HCT116 (cell line): ENCODE data around the gene ZFR. TPM values are rescaled to one million over a fixed set of nuclear protein-coding genes. Genes with fewer than 3 reads are reported as not detected.

ENCODE experiments used
- ATAC-seq: fragments of 200-7000 bp; cut with Tn5 transposase; 2 replicates; pipeline ENCODE4 v1.9.1; 2020; ENCODE audit warnings: mild to moderate bottlenecking, moderate library complexity
- BruUV-seq: library from RNA; stranded (reverse); fragments of 400-500 nt; replicated peaks from 2 replicates; lab custom pipeline; 2021; lab: Mats Ljungman, UMichigan
- CTCF ChIA-PET: fragments of 300-600 bp; sonication (Branson Sonifier 250); formaldehyde crosslinking; loops from one replicate; lab custom pipeline; 2021; ENCODE audit warnings: antibody characterized with exemption; lab: Charles Lee
- POLR2A ChIA-PET: fragments of 300-600, 350-600 bp; sonication (Branson Sonifier 250); formaldehyde crosslinking; loops from one replicate; lab custom pipeline; 2021; ENCODE audit warnings: antibody characterized with exemption; lab: Charles Lee
- RAD21 ChIA-PET, 2 experiments: fragments of 300-600 bp; sonication (Branson Sonifier 250); formaldehyde crosslinking; loops; one replicate each; lab custom pipeline; 2023; ENCODE audit warnings: low total read pairs in 2 of 2; ENCODE audit not compliant: uncharacterized antibody in 2 of 2, unreplicated experiment in 2 of 2, low non-redundant PET in 1 of 2; lab: Charles Lee
- DNase-seq: peaks from one replicate; pipeline ENCODE4 v3.0.0-alpha.2; 2010; ENCODE audit warnings: low read depth, low spot score
- H2AFZ ChIP-seq: fragments of 200-600 bp; shearing (Covaris generic), sonication (generic); 2 replicates; pipeline ENCODE4 v1.6.1; 2017; ENCODE audit warnings: low read depth, mixed run types, mixed read lengths, antibody characterized with exemption, low read length; ENCODE audit not compliant: poor library complexity, severe bottlenecking
- H3K27ac ChIP-seq: 2 replicates; pipeline ENCODE4 v1.5.1; 2012; ENCODE audit warnings: low read depth, low read length
- H3K27me3 ChIP-seq: fragments of 200-600 bp; sonication (generic); 2 replicates; pipeline ENCODE4 v1.6.1; 2016; ENCODE audit warnings: mixed run types, low read length, mixed read lengths; ENCODE audit not compliant: insufficient read depth
- H3K36me3 ChIP-seq, 2 experiments: fragments of 200-500 bp in 1 of 2; fragments of 200-600 bp in 1 of 2; sonication (Bioruptor generic) in 1 of 2; sonication (generic) in 1 of 2; 2 replicates each; pipeline versions ENCODE4 v1.5.1 to v1.6.1; 2014 to 2016; ENCODE audit warnings: low read length in 2 of 2, inconsistent platforms in 1 of 2, mixed read lengths in 1 of 2, mixed run types in 1 of 2; ENCODE audit not compliant: insufficient read depth in 2 of 2, control insufficient read depth in 1 of 2
- H3K4me1 ChIP-seq, 2 experiments: fragments of 200-600 bp in 1 of 2; sonication (generic) in 1 of 2; 2 replicates each; pipeline versions ENCODE4 v1.5.1 to v1.6.1; 2012 to 2017; ENCODE audit warnings: low read length in 2 of 2, inconsistent platforms in 1 of 2, mild to moderate bottlenecking in 1 of 2, mixed read lengths in 1 of 2, mixed run types in 1 of 2, moderate library complexity in 1 of 2; ENCODE audit not compliant: insufficient read depth in 2 of 2, control insufficient read depth in 1 of 2
- H3K4me2 ChIP-seq: fragments of 200-600 bp; sonication (generic); 2 replicates; pipeline ENCODE4 v1.6.1; 2017; ENCODE audit warnings: mixed run types, low read length, mixed read lengths
- H3K4me3 ChIP-seq, 2 experiments: fragments of 200-600 bp in 1 of 2; sonication (generic) in 1 of 2; replicated peaks in 1 of 2; 2 replicates each; pipeline ENCODE4 v1.5.1; 2011 to 2016; ENCODE audit warnings: low read length in 2 of 2, control low read depth in 1 of 2, low read depth in 1 of 2, mild to moderate bottlenecking in 1 of 2, mixed read lengths in 1 of 2, mixed run types in 1 of 2
- H3K79me2 ChIP-seq: fragments of 200-600 bp; sonication (generic); 2 replicates; pipeline ENCODE4 v1.6.1; 2017; ENCODE audit warnings: mild to moderate bottlenecking, mixed run types, low read length, moderate library complexity, mixed read lengths; ENCODE audit not compliant: insufficient read depth
- H3K9ac ChIP-seq: fragments of 200-600 bp; sonication (generic); 2 replicates; pipeline ENCODE4 v1.6.1; 2016; ENCODE audit warnings: low read length, mixed read lengths
- H3K9me2 ChIP-seq: fragments of 200-600 bp; sonication (generic), shearing (Covaris generic); 2 replicates; pipeline ENCODE4 v1.6.1; 2017; ENCODE audit warnings: mixed run types, mild to moderate bottlenecking, moderate library complexity; ENCODE audit not compliant: insufficient read depth
- H3K9me3 ChIP-seq, 2 experiments: fragments of 200-500 bp in 1 of 2; fragments of 200-600 bp in 1 of 2; sonication (Bioruptor generic) in 1 of 2; sonication (generic) in 1 of 2; 2 replicates each; pipeline ENCODE4 v1.6.1; 2014 to 2017; ENCODE audit warnings: low read length in 2 of 2, mixed read lengths in 2 of 2, inconsistent platforms in 1 of 2, low read depth in 1 of 2, mild to moderate bottlenecking in 1 of 2, mixed run types in 1 of 2, moderate library complexity in 1 of 2; ENCODE audit not compliant: control insufficient read depth in 1 of 2, insufficient read depth in 1 of 2
- H4K20me1 ChIP-seq: fragments of 200-600 bp; sonication (generic), shearing (Covaris generic); 2 replicates; pipeline ENCODE4 v1.6.1; 2017; ENCODE audit warnings: mixed run types, mild to moderate bottlenecking, moderate library complexity; ENCODE audit not compliant: insufficient read depth
- CBX3 ChIP-seq: IDR thresholded peaks from 2 replicates; pipeline ENCODE4 v1.6.1; 2012; ENCODE audit warnings: low read depth
- CEBPB ChIP-seq: IDR thresholded peaks from 2 replicates; pipeline ENCODE4 v1.6.1; 2012; ENCODE audit warnings: low read depth
- EGR1 ChIP-seq: IDR thresholded peaks from 2 replicates; pipeline ENCODE4 v1.6.1; 2012; ENCODE audit warnings: low read depth
- EZH2 ChIP-seq: fragments of 200-600 bp; sonication (generic); IDR thresholded peaks from 2 replicates; pipeline ENCODE4 v1.6.1; 2017; ENCODE audit warnings: antibody characterized with exemption, mixed run types
- EZH2phosphoT487 ChIP-seq: fragments of 200-600 bp; IDR thresholded peaks from 2 replicates; pipeline ENCODE4 v1.6.1; 2018; ENCODE audit warnings: antibody characterized with exemption, borderline replicate concordance
- JUND ChIP-seq: IDR thresholded peaks from 2 replicates; pipeline ENCODE4 v1.6.1; 2012
- POLR2A ChIP-seq: IDR thresholded peaks from 2 replicates; pipeline ENCODE4 v1.7.0; 2011; ENCODE audit warnings: borderline replicate concordance; ENCODE audit not compliant: insufficient read depth, insufficient read length; ENCODE audit errors: extremely low read depth
- POLR2AphosphoS5 ChIP-seq: IDR thresholded peaks from 2 replicates; pipeline ENCODE4 v1.6.1; 2011; ENCODE audit warnings: mild to moderate bottlenecking, low read depth, low read length, moderate library complexity
- SIN3A ChIP-seq: IDR thresholded peaks from 2 replicates; pipeline ENCODE4 v1.6.1; 2012; ENCODE audit warnings: low read depth
- TCF7L2 ChIP-seq: IDR thresholded peaks from 2 replicates; pipeline ENCODE4 v1.7.0; 2011; ENCODE audit warnings: borderline replicate concordance, inconsistent platforms; ENCODE audit not compliant: insufficient read depth, insufficient read length; ENCODE audit errors: extremely low read depth
- YY1 ChIP-seq: IDR thresholded peaks from 2 replicates; pipeline ENCODE4 v1.6.1; 2011; ENCODE audit warnings: low read length, low read depth, moderate library complexity, mild to moderate bottlenecking; ENCODE audit not compliant: insufficient replicate concordance; ENCODE audit errors: extremely low read depth
- intact Hi-C: fragments of 100-400 bp; cut with micrococcal nuclease; formaldehyde crosslinking; loops from 2 replicates; pipeline ENCODE4 v1.10.0; 2022
- total RNA-seq: library from RNA; stranded (reverse); gene quantifications from one replicate; pipeline ENCODE4 v1.2.1, GENCODE V29; 2021; ENCODE audit not compliant: unreplicated experiment
- TF ChIP-seq, protein P1 (sequence below): IDR thresholded peaks from 2 replicates; pipeline ENCODE4 v1.6.1; 2011; ENCODE audit warnings: mild to moderate bottlenecking, low read length, moderate library complexity; ENCODE audit not compliant: insufficient replicate concordance; ENCODE audit errors: extremely low read depth
- TF ChIP-seq, protein P2 (sequence below): IDR thresholded peaks from 2 replicates; pipeline ENCODE4 v1.6.1; 2012
- TF ChIP-seq, protein P3 (sequence below): IDR thresholded peaks from 2 replicates; pipeline ENCODE4 v1.6.1; 2012

ZFR gene
- total RNA-seq, 1 experiment from 2014 or later = 65.7 TPM

DNA sequence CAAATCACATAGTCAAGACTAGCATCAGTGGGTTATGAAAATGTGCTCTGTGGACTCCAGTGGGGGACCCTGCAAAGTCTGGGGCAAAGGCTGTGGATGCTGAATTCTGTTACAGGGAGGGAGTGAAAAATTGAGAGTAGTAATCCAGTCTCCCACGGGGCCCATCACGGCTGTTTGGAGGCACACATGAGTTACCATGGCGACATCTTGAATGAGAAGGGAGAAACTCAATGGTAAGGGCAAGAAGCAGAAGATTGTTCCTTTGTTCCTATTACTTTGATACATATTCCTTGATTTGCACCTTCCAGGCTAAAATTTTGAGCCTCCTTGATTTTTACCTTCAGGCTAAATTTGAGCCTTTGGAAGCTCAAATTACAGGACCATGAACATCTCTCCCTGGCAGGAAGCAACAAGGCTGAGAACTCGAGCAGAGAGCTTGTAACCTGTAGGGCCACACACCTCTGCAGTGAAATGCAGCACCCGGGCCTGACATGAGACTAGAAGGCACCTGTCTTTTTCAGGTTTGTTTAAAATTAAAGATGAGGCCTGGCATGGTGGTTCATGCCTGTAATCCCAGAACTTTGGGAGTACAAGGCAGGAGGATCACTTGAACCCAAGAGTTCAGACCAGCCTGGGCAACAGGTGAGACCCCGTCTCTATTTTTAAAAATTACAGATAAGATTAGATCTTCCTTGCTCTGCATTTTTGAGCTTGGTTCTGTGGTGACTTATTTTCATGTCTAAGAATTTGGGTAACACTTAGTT, 31.0 kb upstream of the ZFR start:
- DNase-seq = no peak
- intact Hi-C loops = no loop called here
- H3K4me1 ChIP-seq = no peaks in the 10 kb centered on the region
- no peaks in the 10 kb centered on the region for H3K79me2 ChIP-seq
- CTCF ChIA-PET = interaction anchor here (1.3 kb wide), 1 partner anchor 14 kb away, joined by 4 read pairs; no protein-coding TSS in a partner anchor
- no peak for ATAC-seq
- TF ChIP-seq CBX3 = no peak
- TF ChIP-seq EGR1 = no peak
- TF ChIP-seq, protein P1, sequence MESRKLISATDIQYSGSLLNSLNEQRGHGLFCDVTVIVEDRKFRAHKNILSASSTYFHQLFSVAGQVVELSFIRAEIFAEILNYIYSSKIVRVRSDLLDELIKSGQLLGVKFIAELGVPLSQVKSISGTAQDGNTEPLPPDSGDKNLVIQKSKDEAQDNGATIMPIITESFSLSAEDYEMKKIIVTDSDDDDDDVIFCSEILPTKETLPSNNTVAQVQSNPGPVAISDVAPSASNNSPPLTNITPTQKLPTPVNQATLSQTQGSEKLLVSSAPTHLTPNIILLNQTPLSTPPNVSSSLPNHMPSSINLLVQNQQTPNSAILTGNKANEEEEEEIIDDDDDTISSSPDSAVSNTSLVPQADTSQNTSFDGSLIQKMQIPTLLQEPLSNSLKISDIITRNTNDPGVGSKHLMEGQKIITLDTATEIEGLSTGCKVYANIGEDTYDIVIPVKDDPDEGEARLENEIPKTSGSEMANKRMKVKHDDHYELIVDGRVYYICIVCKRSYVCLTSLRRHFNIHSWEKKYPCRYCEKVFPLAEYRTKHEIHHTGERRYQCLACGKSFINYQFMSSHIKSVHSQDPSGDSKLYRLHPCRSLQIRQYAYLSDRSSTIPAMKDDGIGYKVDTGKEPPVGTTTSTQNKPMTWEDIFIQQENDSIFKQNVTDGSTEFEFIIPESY = no peak
- TF ChIP-seq JUND = no peak
- TF ChIP-seq, all 23 proteins: peak for 0
- BruUV-seq = no TSS peak
- Histone ChIP-seq H4K20me1 (no peaks in the 10 kb centered on the region), H3K9me3 (no peaks in the 10 kb centered on the region), H3K36me3 (no peaks in the 10 kb centered on the region), H3K9ac (no peak overlapping the region), H3K9me2 (no peaks in the 10 kb centered on the region), H2AFZ (no peak overlapping the region), H3K4me3 (no peak overlapping the region), H3K27ac (no peak overlapping the region), H3K27me3 (no peaks in the 10 kb centered on the region), H3K4me2 (no peak overlapping the region)
- RAD21 ChIA-PET = no interaction called here
- POLR2A ChIA-PET = no interaction called here

DNA sequence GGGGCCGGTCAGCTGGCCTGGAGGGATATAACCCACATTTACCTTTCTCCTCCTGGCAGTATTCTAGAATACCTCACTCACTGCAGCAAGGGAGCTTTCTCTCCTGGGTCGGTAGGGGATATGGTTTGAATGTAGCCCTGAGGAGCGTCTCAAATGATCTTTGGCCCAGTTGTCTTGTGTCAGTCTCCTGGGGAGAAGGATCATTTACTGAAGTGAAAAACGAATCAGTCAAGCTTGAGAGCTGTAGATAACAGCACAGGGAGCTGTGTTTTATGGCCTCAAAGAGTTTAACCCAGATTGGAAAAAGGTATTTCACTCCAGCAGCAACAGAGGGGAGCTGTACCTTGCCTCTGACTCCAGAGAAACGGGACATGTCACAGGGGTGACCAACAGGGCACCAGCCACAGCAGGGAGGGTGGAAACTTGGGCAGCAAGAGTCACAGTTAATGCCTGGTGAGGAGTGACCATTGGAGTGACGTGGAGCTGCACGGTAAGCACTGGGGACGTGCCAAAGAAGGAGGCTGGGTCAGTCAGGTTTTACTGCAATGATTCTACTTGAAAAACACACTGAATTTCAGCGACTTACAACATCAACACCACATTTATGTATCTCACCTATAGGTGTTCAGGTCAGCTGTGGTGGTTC, 29.8 kb upstream of the ZFR start:
- no peaks in the 10 kb centered on the region for H3K27me3 ChIP-seq
- H3K4me2 ChIP-seq = no peak overlapping the region
- no peaks in the 10 kb centered on the region for H4K20me1 ChIP-seq
- ChIA-PET RAD21 (no interaction called here), POLR2A (no interaction called here), CTCF (interaction anchor here (0.8 kb wide), 1 partner anchor 15 kb away, joined by 4 read pairs; no protein-coding TSS in a partner anchor)
- H3K36me3 ChIP-seq = no peaks in the 10 kb centered on the region
- no peak for ATAC-seq
- DNase-seq = no peak
- TF ChIP-seq TCF7L2 (no peak), YY1 (no peak), SIN3A (no peak), POLR2A (no peak), EZH2 (no peak), EZH2phosphoT487 (no peak), POLR2AphosphoS5 (no peak), CEBPB (no peak)
- TF ChIP-seq, protein P2, sequence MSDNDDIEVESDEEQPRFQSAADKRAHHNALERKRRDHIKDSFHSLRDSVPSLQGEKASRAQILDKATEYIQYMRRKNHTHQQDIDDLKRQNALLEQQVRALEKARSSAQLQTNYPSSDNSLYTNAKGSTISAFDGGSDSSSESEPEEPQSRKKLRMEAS = no peak
- TF ChIP-seq, protein P3, sequence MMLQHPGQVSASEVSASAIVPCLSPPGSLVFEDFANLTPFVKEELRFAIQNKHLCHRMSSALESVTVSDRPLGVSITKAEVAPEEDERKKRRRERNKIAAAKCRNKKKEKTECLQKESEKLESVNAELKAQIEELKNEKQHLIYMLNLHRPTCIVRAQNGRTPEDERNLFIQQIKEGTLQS = no peak
- BruUV-seq = no TSS peak
- H2AFZ ChIP-seq = no peak overlapping the region
- no peak overlapping the region for H3K27ac ChIP-seq
- intact Hi-C loops = no loop called here
- no peaks in the 10 kb centered on the region for H3K9me3 ChIP-seq
- no peaks in the 10 kb centered on the region for H3K4me1 ChIP-seq
- no peaks in the 10 kb centered on the region for H3K79me2 ChIP-seq
- no peaks in the 10 kb centered on the region for H3K9me2 ChIP-seq
- H3K4me3 ChIP-seq = no peak overlapping the region
- H3K9ac ChIP-seq = no peak overlapping the region
